ENCODE results near the gene TIE1. TPM values are rescaled to one million over a fixed set of nuclear protein-coding genes. Genes with fewer than 3 reads are reported as not detected.

Gene TIE1
- polyA plus RNA-seq (2013, experiment 1 of 2) = 1.3 TPM
- 2.1 TPM for polyA plus RNA-seq (2013, experiment 2 of 2)

DNA sequence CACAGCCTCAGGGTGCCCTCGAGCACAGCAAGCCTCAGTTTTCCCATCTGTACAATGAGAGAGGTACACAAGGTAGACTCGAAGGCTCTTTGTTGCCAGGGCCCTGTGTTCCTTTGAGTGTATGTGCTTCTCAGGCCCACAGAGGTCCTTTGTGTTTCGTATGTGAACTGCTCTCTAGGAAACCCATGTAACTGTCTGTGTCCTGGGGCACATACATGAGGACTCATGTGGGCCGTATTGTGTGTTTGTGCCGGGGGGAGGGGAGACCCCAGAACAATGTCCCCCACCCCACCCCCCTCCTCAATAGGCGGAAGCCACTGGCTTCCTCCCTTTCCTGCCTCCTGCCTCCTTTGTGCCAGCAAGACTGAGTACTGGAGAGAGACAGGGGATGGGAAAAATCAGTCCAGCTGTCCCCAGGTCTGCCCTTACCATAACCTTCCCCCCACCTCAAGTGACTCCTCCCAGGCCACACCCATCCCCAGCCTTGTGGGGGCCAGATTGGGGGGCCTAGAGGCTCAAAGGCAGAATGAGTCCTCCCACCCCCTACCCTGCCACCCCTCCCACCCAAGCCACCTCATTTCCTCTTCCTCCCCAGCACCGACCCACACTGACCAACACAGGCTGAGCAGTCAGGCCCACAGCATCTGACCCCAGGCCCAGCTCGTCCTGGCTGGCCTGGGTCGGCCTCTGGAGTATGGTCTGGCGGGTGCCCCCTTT is at the start of gene TIE1:
Gene TIE1, plus strand, starts transcription at position 605 of the 717 bp plus-strand sequence. Its CDS starts 90 bp downstream, at position 695.
- H3K56ac ChIP-seq (ENCODE audit: low read length) = no peak within 1 kb of the TSS
- H3K4me3 ChIP-seq (ENCODE audit: low read length) = no peak within 1 kb of the TSS
- H3K4ac ChIP-seq (ENCODE audit: low read depth, low read length) = no peak within 1 kb of the TSS
- H3K23ac ChIP-seq (ENCODE audit: low read length) = no peak within 1 kb of the TSS
- no peak within 1 kb of the TSS for H2BK15ac ChIP-seq (replicated peaks; ENCODE audit: low read depth)
- no peaks in the 10 kb centered on the region for H3K4me1 ChIP-seq (ENCODE audit: control insufficient read depth, low read depth, low read length)
- H2BK5ac ChIP-seq (ENCODE audit: low read length) = no peak within 1 kb of the TSS
- H3K79me2 ChIP-seq (ENCODE audit: control insufficient read depth, insufficient read depth, low read length) = no peaks in the 10 kb centered on the region
- no peak within 1 kb of the TSS for H4K5ac ChIP-seq (ENCODE audit: low read length)
- DNase-seq = no peak
- H4K8ac ChIP-seq (ENCODE audit: low read depth, low read length) = no peak within 1 kb of the TSS
- H3K4me2 ChIP-seq (ENCODE audit: low read length) = no peak within 1 kb of the TSS
- H3K27ac ChIP-seq (ENCODE audit: low read depth, low read length) = no peak within 1 kb of the TSS
- H3K36me3 ChIP-seq (ENCODE audit: control insufficient read depth, insufficient read depth, low read length) = no peaks in the 10 kb centered on the region
- H2AK5ac ChIP-seq (ENCODE audit: low read length) = no peak within 1 kb of the TSS
- H3K9ac ChIP-seq (ENCODE audit: low read length) = no peak within 1 kb of the TSS
- no peaks in the 10 kb centered on the region for H3K79me1 ChIP-seq (ENCODE audit: low read length)
- no peak within 1 kb of the TSS for H2BK120ac ChIP-seq (ENCODE audit: low read depth, low read length)
- no peak within 1 kb of the TSS for H3K18ac ChIP-seq (ENCODE audit: low read length)
- H3K27me3 ChIP-seq (ENCODE audit: insufficient read depth, low read length, poor library complexity) = no peaks in the 10 kb centered on the region
- WGBS (ENCODE audit: extremely low coverage, insufficient coverage, low lambda C conversion rate) = no CpG with 5 or more reads among the region's 10 CpGs

- H3K4me2 ChIP-seq (ENCODE audit: low read length) = no peak overlapping the region
- H3K4me3 ChIP-seq (ENCODE audit: low read length) = no peak overlapping the region
- no peak for DNase-seq
- H2AK5ac ChIP-seq (ENCODE audit: low read length) = no peak overlapping the region
- no CpG with 5 or more reads among the region's 5 CpGs for WGBS (ENCODE audit: extremely low coverage, insufficient coverage, low lambda C conversion rate)
- H3K56ac ChIP-seq (ENCODE audit: low read length) = no peak overlapping the region
- no peak overlapping the region for H2BK120ac ChIP-seq (ENCODE audit: low read depth, low read length)
- no peaks in the 10 kb centered on the region for H3K4me1 ChIP-seq (ENCODE audit: control insufficient read depth, low read depth, low read length)
- no peaks in the 10 kb centered on the region for H3K36me3 ChIP-seq (ENCODE audit: control insufficient read depth, insufficient read depth, low read length)
- H3K4ac ChIP-seq (ENCODE audit: low read depth, low read length) = no peak overlapping the region
- H4K8ac ChIP-seq (ENCODE audit: low read depth, low read length) = no peak overlapping the region
- no peak overlapping the region for H3K18ac ChIP-seq (ENCODE audit: low read length)
- H4K5ac ChIP-seq (ENCODE audit: low read length) = no peak overlapping the region
- no peaks in the 10 kb centered on the region for H3K79me2 ChIP-seq (ENCODE audit: control insufficient read depth, insufficient read depth, low read length)
- no peaks in the 10 kb centered on the region for H3K79me1 ChIP-seq (ENCODE audit: low read length)
- no peak overlapping the region for H2BK5ac ChIP-seq (ENCODE audit: low read length)
- no peak overlapping the region for H3K27ac ChIP-seq (ENCODE audit: low read depth, low read length)
- no peak overlapping the region for H2BK15ac ChIP-seq (replicated peaks; ENCODE audit: low read depth)
- no peaks in the 10 kb centered on the region for H3K27me3 ChIP-seq (ENCODE audit: insufficient read depth, low read length, poor library complexity)
- H3K9ac ChIP-seq (ENCODE audit: low read length) = no peak overlapping the region
- no peak overlapping the region for H3K23ac ChIP-seq (ENCODE audit: low read length)
Measured at GRCh38 chr1:43251024-43251423, 49.8 kb upstream of the TIE1 start.

GRCh38 chr1:43252225-43252624 is 48.6 kb upstream of the TIE1 start:
- Histone ChIP-seq H3K4me3 (ENCODE audit: low read length) (no peak overlapping the region), H3K79me1 (ENCODE audit: low read length) (no peaks in the 10 kb centered on the region), H3K27me3 (ENCODE audit: insufficient read depth, low read length, poor library complexity) (no peaks in the 10 kb centered on the region), H3K36me3 (ENCODE audit: control insufficient read depth, insufficient read depth, low read length) (no peaks in the 10 kb centered on the region), H3K9ac (ENCODE audit: low read length) (no peak overlapping the region), H3K79me2 (ENCODE audit: control insufficient read depth, insufficient read depth, low read length) (no peaks in the 10 kb centered on the region), H4K8ac (ENCODE audit: low read depth, low read length) (no peak overlapping the region), H3K4me1 (ENCODE audit: control insufficient read depth, low read depth, low read length) (no peaks in the 10 kb centered on the region), H2BK5ac (ENCODE audit: low read length) (no peak overlapping the region), H3K27ac (ENCODE audit: low read depth, low read length) (no peak overlapping the region), H3K56ac (ENCODE audit: low read length) (no peak overlapping the region), H4K5ac (ENCODE audit: low read length) (no peak overlapping the region), H3K4me2 (ENCODE audit: low read length) (no peak overlapping the region), H2BK120ac (ENCODE audit: low read depth, low read length) (no peak overlapping the region), H2AK5ac (ENCODE audit: low read length) (no peak overlapping the region), H3K18ac (ENCODE audit: low read length) (no peak overlapping the region), H3K4ac (ENCODE audit: low read depth, low read length) (no peak overlapping the region), H3K23ac (ENCODE audit: low read length) (no peak overlapping the region), H2BK15ac (replicated peaks; ENCODE audit: low read depth) (no peak overlapping the region)
- no CpG with 5 or more reads among the region's 1 CpG for WGBS (ENCODE audit: extremely low coverage, insufficient coverage, low lambda C conversion rate)
- no peak for DNase-seq

DNA sequence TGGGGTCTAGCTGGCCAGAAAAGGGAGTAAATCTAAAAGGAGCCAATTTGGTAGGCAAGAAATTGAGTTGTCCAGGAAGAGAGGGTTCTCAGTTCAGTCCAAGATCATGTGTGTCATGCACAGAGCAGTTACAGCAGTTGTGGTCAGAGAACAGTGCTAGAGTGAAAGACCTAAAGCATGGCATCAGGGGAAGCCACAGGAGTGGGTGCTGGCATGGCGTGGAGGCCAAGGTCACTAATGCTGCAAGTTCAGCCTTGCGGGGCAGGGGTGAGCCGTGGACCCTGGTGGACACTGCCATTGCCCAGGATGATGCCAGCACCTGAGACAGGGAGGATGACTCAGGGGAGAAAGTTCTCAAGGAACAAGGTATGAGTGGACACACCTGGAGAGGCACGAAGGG is 47.6 kb upstream of the TIE1 start:
- H3K27me3 ChIP-seq (ENCODE audit: insufficient read depth, low read length, poor library complexity) = no peaks in the 10 kb centered on the region
- no peak overlapping the region for H3K56ac ChIP-seq (ENCODE audit: low read length)
- H3K79me1 ChIP-seq (ENCODE audit: low read length) = no peaks in the 10 kb centered on the region
- no peak overlapping the region for H3K18ac ChIP-seq (ENCODE audit: low read length)
- no peak overlapping the region for H2BK5ac ChIP-seq (ENCODE audit: low read length)
- H2AK5ac ChIP-seq (ENCODE audit: low read length) = no peak overlapping the region
- no peaks in the 10 kb centered on the region for H3K79me2 ChIP-seq (ENCODE audit: control insufficient read depth, insufficient read depth, low read length)
- no peak overlapping the region for H3K4me2 ChIP-seq (ENCODE audit: low read length)
- H2BK120ac ChIP-seq (ENCODE audit: low read depth, low read length) = no peak overlapping the region
- DNase-seq = no peak
- H3K36me3 ChIP-seq (ENCODE audit: control insufficient read depth, insufficient read depth, low read length) = no peaks in the 10 kb centered on the region
- H3K4me1 ChIP-seq (ENCODE audit: control insufficient read depth, low read depth, low read length) = no peaks in the 10 kb centered on the region
- no peak overlapping the region for H4K5ac ChIP-seq (ENCODE audit: low read length)
- H3K4me3 ChIP-seq (ENCODE audit: low read length) = no peak overlapping the region
- no peak overlapping the region for H4K8ac ChIP-seq (ENCODE audit: low read depth, low read length)
- no peak overlapping the region for H3K27ac ChIP-seq (ENCODE audit: low read depth, low read length)
- no peak overlapping the region for H3K9ac ChIP-seq (ENCODE audit: low read length)
- no peak overlapping the region for H3K4ac ChIP-seq (ENCODE audit: low read depth, low read length)
- H2BK15ac ChIP-seq (replicated peaks; ENCODE audit: low read depth) = no peak overlapping the region
- WGBS (ENCODE audit: extremely low coverage, insufficient coverage, low lambda C conversion rate) = no CpG with 5 or more reads among the region's 4 CpGs
- no peak overlapping the region for H3K23ac ChIP-seq (ENCODE audit: low read length)

GRCh38 chr1:43253876-43254275 is 46.9 kb upstream of the TIE1 start:
- H3K4me2 ChIP-seq (ENCODE audit: low read length) = no peak overlapping the region
- H2BK15ac ChIP-seq (replicated peaks; ENCODE audit: low read depth) = no peak overlapping the region
- H4K8ac ChIP-seq (ENCODE audit: low read depth, low read length) = no peak overlapping the region
- WGBS (ENCODE audit: extremely low coverage, insufficient coverage, low lambda C conversion rate) = no CpG with 5 or more reads among the region's 8 CpGs
- H4K5ac ChIP-seq (ENCODE audit: low read length) = no peak overlapping the region
- no peak overlapping the region for H3K56ac ChIP-seq (ENCODE audit: low read length)
- no peak overlapping the region for H3K4ac ChIP-seq (ENCODE audit: low read depth, low read length)
- no peak overlapping the region for H3K27ac ChIP-seq (ENCODE audit: low read depth, low read length)
- DNase-seq = no peak
- H3K79me2 ChIP-seq (ENCODE audit: control insufficient read depth, insufficient read depth, low read length) = no peaks in the 10 kb centered on the region
- no peaks in the 10 kb centered on the region for H3K79me1 ChIP-seq (ENCODE audit: low read length)
- H2BK120ac ChIP-seq (ENCODE audit: low read depth, low read length) = no peak overlapping the region
- H3K9ac ChIP-seq (ENCODE audit: low read length) = no peak overlapping the region
- H3K36me3 ChIP-seq (ENCODE audit: control insufficient read depth, insufficient read depth, low read length) = no peaks in the 10 kb centered on the region
- H3K4me1 ChIP-seq (ENCODE audit: control insufficient read depth, low read depth, low read length) = no peaks in the 10 kb centered on the region
- H3K27me3 ChIP-seq (ENCODE audit: insufficient read depth, low read length, poor library complexity) = no peaks in the 10 kb centered on the region
- H2BK5ac ChIP-seq (ENCODE audit: low read length) = no peak overlapping the region
- no peak overlapping the region for H2AK5ac ChIP-seq (ENCODE audit: low read length)
- H3K4me3 ChIP-seq (ENCODE audit: low read length) = no peak overlapping the region
- no peak overlapping the region for H3K23ac ChIP-seq (ENCODE audit: low read length)
- no peak overlapping the region for H3K18ac ChIP-seq (ENCODE audit: low read length)
